BJ (cell line): Measurements from ENCODE around the gene WHRN. TPM values are rescaled to one million over a fixed set of nuclear protein-coding genes. Genes with fewer than 3 reads are reported as not detected.

Source experiments
- CTCF ChIA-PET: fragments of 350-600 bp; formaldehyde crosslinking; extraction: SDS; loops from one replicate; lab custom pipeline; 2021; ENCODE audit warnings: antibody characterized with exemption, inconsistent platforms; lab: Yijun Ruan, JAX
- POLR2A ChIA-PET: fragments of 300-600 bp; sonication (Branson Sonifier 250); formaldehyde crosslinking; extraction: SDS; loops from one replicate; lab custom pipeline; 2021; ENCODE audit warnings: antibody characterized with exemption; lab: Charles Lee
- DNase-seq: peaks from one replicate; pipeline ENCODE4 v3.0.0-alpha.2; 2011; ENCODE audit warnings: low read depth
- H3K27me3 ChIP-seq: 2 replicates; pipeline ENCODE4 v1.6.0; 2011; ENCODE audit warnings: low read length; ENCODE audit not compliant: control insufficient read depth, insufficient read depth
- H3K36me3 ChIP-seq: 2 replicates; pipeline ENCODE4 v1.5.1; 2011; ENCODE audit warnings: low read length; ENCODE audit not compliant: control insufficient read depth, insufficient read depth
- H3K4me3 ChIP-seq: 2 replicates; pipeline ENCODE4 v1.5.1; 2011; ENCODE audit warnings: low read depth, mild to moderate bottlenecking, control low read depth, low read length
- polyA plus RNA-seq: library from polyadenylated mRNA; depleted of rRNA; stranded (reverse); fragments of >200 nt; gene quantifications from 2 replicates; pipeline ENCODE4 v1.2.3, GENCODE V29; 2011
- TF ChIP-seq, protein P1 (sequence below): IDR thresholded peaks from 2 replicates; pipeline ENCODE4 v1.5.1; 2011; ENCODE audit warnings: low read depth, mild to moderate bottlenecking, control low read depth, inconsistent platforms, low read length, moderate library complexity; ENCODE audit not compliant: insufficient read depth

WHRN gene
- polyA plus RNA-seq, 1 experiment = 1.5 TPM

DNA sequence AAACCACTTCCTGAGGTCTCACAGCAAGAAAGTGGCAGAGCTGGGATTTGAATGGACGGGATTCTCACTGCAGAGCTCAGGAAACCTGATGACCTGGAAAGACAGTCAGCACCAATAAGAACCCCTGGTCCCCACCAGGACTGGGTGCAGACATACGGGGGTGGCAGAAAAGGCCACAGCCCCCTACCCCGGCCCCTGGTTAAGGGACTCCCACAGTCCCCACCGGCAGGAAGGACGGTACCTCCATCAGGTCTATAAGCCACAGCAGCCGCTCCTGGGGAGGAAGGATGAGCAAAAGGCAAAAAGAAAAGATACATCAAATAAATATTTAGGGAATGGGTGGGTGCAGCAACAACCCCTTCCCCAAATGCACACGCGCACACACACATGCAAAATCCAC lies 85.5 kb downstream of the WHRN start:
- no peak for DNase-seq
- ChIA-PET POLR2A (no interaction called here), CTCF (interaction anchor here (1.1 to 1.8 kb wide), 5 partner anchors 10 to 234 kb away, joined by 4 to 9 read pairs (median 4); no protein-coding TSS in a partner anchor)
- H3K4me3 ChIP-seq = no peak overlapping the region
- H3K36me3 ChIP-seq = no peaks in the 10 kb centered on the region
- TF ChIP-seq, protein P1, sequence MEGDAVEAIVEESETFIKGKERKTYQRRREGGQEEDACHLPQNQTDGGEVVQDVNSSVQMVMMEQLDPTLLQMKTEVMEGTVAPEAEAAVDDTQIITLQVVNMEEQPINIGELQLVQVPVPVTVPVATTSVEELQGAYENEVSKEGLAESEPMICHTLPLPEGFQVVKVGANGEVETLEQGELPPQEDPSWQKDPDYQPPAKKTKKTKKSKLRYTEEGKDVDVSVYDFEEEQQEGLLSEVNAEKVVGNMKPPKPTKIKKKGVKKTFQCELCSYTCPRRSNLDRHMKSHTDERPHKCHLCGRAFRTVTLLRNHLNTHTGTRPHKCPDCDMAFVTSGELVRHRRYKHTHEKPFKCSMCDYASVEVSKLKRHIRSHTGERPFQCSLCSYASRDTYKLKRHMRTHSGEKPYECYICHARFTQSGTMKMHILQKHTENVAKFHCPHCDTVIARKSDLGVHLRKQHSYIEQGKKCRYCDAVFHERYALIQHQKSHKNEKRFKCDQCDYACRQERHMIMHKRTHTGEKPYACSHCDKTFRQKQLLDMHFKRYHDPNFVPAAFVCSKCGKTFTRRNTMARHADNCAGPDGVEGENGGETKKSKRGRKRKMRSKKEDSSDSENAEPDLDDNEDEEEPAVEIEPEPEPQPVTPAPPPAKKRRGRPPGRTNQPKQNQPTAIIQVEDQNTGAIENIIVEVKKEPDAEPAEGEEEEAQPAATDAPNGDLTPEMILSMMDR = no peak
- 0 out of 2 replicates have a peak, but pooled peaks cover 2% of the 10 kb centered on the region for H3K27me3 ChIP-seq

DNA sequence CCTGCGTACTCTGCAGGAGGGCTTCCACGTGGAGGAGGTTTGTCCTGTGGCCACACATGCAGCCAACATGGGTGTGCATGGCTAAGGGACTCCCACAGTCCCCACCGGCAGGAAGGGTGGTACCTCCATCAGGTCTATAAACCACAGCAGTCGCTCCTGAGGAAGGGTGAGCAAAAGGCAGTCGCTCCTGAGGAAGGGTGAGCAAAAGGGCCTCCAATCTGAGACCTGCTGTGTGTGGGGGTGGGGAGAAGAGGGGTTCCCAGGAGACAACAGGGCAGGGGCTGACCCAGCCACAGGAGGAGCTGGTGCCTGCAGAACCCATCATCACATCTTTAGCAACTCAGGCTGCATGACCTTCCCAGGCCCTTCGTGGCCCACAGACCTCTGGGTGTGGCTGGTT lies 87.2 kb downstream of the WHRN start:
- H3K36me3 ChIP-seq = no peaks in the 10 kb centered on the region
- POLR2A ChIA-PET = no interaction called here
- no peak for DNase-seq
- TF ChIP-seq, protein P1 = no peak
- CTCF ChIA-PET = interaction anchor here (1.1 to 5.0 kb wide), 4 partner anchors 12 to 272 kb away, joined by 3 to 45 read pairs (median 6); no protein-coding TSS in a partner anchor
- H3K4me3 ChIP-seq = no peak overlapping the region
- 0 out of 2 replicates have a peak, but pooled peaks cover 2% of the 10 kb centered on the region for H3K27me3 ChIP-seq

- DNase-seq = peak; percentile 44
- CTCF ChIA-PET = interaction anchor here (0.9 to 5.0 kb wide), 5 partner anchors 8 to 273 kb away, joined by 3 to 45 read pairs (median 3); no protein-coding TSS in a partner anchor
- Histone ChIP-seq H3K4me3 (no peak overlapping the region), H3K27me3 (0 out of 2 replicates have a peak, but pooled peaks cover 2% of the 10 kb centered on the region), H3K36me3 (no peaks in the 10 kb centered on the region)
- TF ChIP-seq, protein P1 = peak; percentile 23; the same call in 1 of the 2 replicates
- POLR2A ChIA-PET = no interaction called here
These were observed 87.8 kb downstream of the WHRN start for GRCh38 chr9:114417511-114417910.

DNA sequence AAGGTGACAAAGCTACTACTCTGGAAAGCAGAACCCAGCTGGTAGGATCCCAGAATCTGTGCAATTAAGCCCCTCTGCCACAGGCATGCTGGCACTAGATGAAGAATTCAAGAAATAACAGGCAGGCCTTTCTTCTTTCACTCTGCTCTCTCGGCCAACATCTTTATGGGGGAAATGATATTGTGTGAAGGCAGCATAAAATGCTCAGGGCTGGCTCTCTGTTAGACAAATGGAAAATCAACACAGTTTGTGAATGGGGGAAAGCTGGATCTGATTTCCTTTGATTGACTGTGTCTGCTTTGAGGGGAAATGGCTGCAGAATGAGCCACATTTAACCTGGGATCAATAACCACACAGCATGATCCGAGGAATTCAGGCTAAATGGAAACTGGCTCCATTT lies 88.4 kb downstream of the WHRN start:
- Histone ChIP-seq H3K4me3 (no peak overlapping the region), H3K36me3 (no peaks in the 10 kb centered on the region), H3K27me3 (0 out of 2 replicates have a peak, but pooled peaks cover 2% of the 10 kb centered on the region)
- TF ChIP-seq, protein P1 = no peak
- CTCF ChIA-PET = interaction anchor here (0.9 to 5.0 kb wide), 4 partner anchors 8 to 63 kb away, joined by 3 to 45 read pairs (median 4); no protein-coding TSS in a partner anchor
- no peak for DNase-seq
- POLR2A ChIA-PET = no interaction called here

DNA sequence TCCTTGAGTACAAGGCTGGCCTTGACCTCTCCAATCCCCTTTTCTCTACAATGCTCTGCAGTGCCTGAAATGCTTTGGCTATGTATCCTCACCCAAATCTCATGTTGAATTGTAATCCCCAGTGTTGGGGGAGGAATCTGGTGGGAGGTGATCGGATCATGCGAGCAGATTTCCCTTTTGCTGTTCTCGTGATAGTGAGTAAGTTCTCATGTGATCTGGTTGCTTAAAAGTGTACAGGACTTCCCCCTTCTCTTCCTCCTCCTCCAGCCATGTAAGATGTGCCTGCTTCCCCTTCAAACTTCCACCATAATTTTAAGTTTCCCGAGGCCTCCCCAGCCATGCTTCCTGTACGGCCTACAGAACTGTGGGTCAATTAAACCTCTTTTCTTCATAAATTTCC lies 89.0 kb downstream of the WHRN start:
- Histone ChIP-seq H3K4me3 (no peak overlapping the region), H3K27me3 (0 out of 2 replicates have a peak, but pooled peaks cover 2% of the 10 kb centered on the region), H3K36me3 (no peaks in the 10 kb centered on the region)
- DNase-seq = no peak
- CTCF ChIA-PET = interaction anchor here (5.0 kb wide), 1 partner anchor 12 kb away, joined by 45 read pairs; no protein-coding TSS in a partner anchor
- TF ChIP-seq, protein P1 = no peak
- POLR2A ChIA-PET = no interaction called here
